ENCODE results near the gene KRT32. TPM values are rescaled to one million over a fixed set of nuclear protein-coding genes. Genes with fewer than 3 reads are reported as not detected.
"Not testable (repeated sequence)": the region's sequence is repeated elsewhere in the genome, so short reads cannot be mapped to it uniquely, and the experiment has no call there.

The KRT32 gene
- total and polyA plus RNA-seq, 7 donors: not detected

GRCh38 chr17:41434005-41434404 lies 33.2 kb downstream of the KRT32 start:
- DNase-seq: no peak
- Histone ChIP-seq H3K27me3 (no peaks in the 10 kb centered on the region), H3K9me3 (no peaks in the 10 kb centered on the region), H3K4me3 (no peak overlapping the region), H3K4me1 (peaks cover 0 to 14% (median 5%) of the 10 kb centered on the region in 4 donors), H3K36me3 (no peaks in the 10 kb centered on the region), H3K27ac (no peak overlapping the region)
- 57% methylated on average over 4 of the region's 4 CpGs for WGBS, 2 donors
- intact Hi-C loops (cut with DNase I): no loop called here
- no peak for TF ChIP-seq POLR2A (IDR thresholded peaks at IDR 0.05)
- TF ChIP-seq POLR2AphosphoS5 (IDR thresholded peaks at IDR 0.05): no peak
- no peak for TF ChIP-seq CTCF (IDR thresholded peaks at IDR 0.05)
- no peak for TF ChIP-seq EP300 (IDR thresholded peaks at IDR 0.05)

- no peak for TF ChIP-seq CTCF (IDR thresholded peaks at IDR 0.05)
- TF ChIP-seq POLR2AphosphoS5 (IDR thresholded peaks at IDR 0.05): no peak
- TF ChIP-seq POLR2A (IDR thresholded peaks at IDR 0.05): no peak
- no peak for TF ChIP-seq EP300 (IDR thresholded peaks at IDR 0.05)
- Histone ChIP-seq H3K27me3 (no peaks in the 10 kb centered on the region), H3K36me3 (no peaks in the 10 kb centered on the region), H3K27ac (no peak overlapping the region), H3K4me3 (no peak overlapping the region), H3K9me3 (no peaks in the 10 kb centered on the region), H3K4me1 (peaks cover 0 to 14% (median 5%) of the 10 kb centered on the region in 4 donors)
- 61% methylated on average over 4 of the region's 4 CpGs for WGBS, 2 donors
- DNase-seq: no peak
- intact Hi-C loops (cut with DNase I): no loop called here
Observed at GRCh38 chr17:41433586-41433985, 33.6 kb downstream of the KRT32 start.

- H3K36me3 ChIP-seq; H3K27me3 ChIP-seq; DNase-seq; H3K4me3 ChIP-seq; H3K27ac ChIP-seq; intact Hi-C loops (cut with DNase I); H3K9me3 ChIP-seq: not testable (repeated sequence)
- 82 to 89% methylated on average over 9 of the region's 9 CpGs for WGBS, 2 donors
- H3K4me1 ChIP-seq: peaks cover 0 to 14% (median 5%) of the 10 kb centered on the region in 4 donors
Observed at GRCh38 chr17:41430376-41430775, 36.8 kb downstream of the KRT32 start.

GRCh38 chr17:41429667-41430066 lies 37.5 kb downstream of the KRT32 start:
- H3K27me3 ChIP-seq: peaks cover 0 to 3% (median 0%) of the 10 kb centered on the region in 3 donors
- 78 to 79% methylated on average over 7 of the region's 7 CpGs for WGBS, 2 donors
- intact Hi-C loops (cut with DNase I): no loop called here

GRCh38 chr17:41428591-41429291 lies 38.4 kb downstream of the KRT32 start:
- TF ChIP-seq CTCF (IDR thresholded peaks at IDR 0.05) (no peak), EP300 (IDR thresholded peaks at IDR 0.05) (no peak), POLR2A (IDR thresholded peaks at IDR 0.05) (no peak), POLR2AphosphoS5 (IDR thresholded peaks at IDR 0.05) (no peak)
- Histone ChIP-seq H3K4me3 (no peak overlapping the region), H3K9me3 (no peaks in the 10 kb centered on the region), H3K4me1 (peaks cover 0 to 1% (median under 1%) of the 10 kb centered on the region in 4 donors), H3K27me3 (peaks cover 0 to 11% (median 0%) of the 10 kb centered on the region in 3 donors), H3K36me3 (no peaks in the 10 kb centered on the region), H3K27ac (no peak overlapping the region)
- intact Hi-C loops (cut with DNase I): no loop called here
- no peak for DNase-seq
- 59 to 66% methylated on average over 4 of the region's 4 CpGs for WGBS, 2 donors

More at GRCh38 chr17:41429667-41430066, 37.5 kb downstream of the KRT32 start:
- no peak overlapping the region for H3K4me3 ChIP-seq
- peaks cover 0 to 11% (median 5%) of the 10 kb centered on the region in 4 donors for H3K4me1 ChIP-seq
- TF ChIP-seq EP300 (IDR thresholded peaks at IDR 0.05) (no peak), POLR2AphosphoS5 (IDR thresholded peaks at IDR 0.05) (no peak), CTCF (IDR thresholded peaks at IDR 0.05) (no peak), POLR2A (IDR thresholded peaks at IDR 0.05) (no peak)
- H3K9me3 ChIP-seq: no peaks in the 10 kb centered on the region
- no peak overlapping the region for H3K27ac ChIP-seq
- no peaks in the 10 kb centered on the region for H3K36me3 ChIP-seq
- no peak for DNase-seq

Measured in sigmoid colon (tissue), 7 donors.